HCT116 (cell line): ENCODE data around the gene SKA3. TPM values are rescaled to one million over a fixed set of nuclear protein-coding genes. Genes with fewer than 3 reads are reported as not detected.
"Not testable (repeated sequence)": the region's sequence is repeated elsewhere in the genome, so short reads cannot be mapped to it uniquely, and the experiment has no call there.

ENCODE experiments used
- ATAC-seq: fragments of 200-7000 bp; cut with Tn5 transposase; 2 replicates; pipeline ENCODE4 v1.9.1; 2020; ENCODE audit warnings: mild to moderate bottlenecking, moderate library complexity
- BruUV-seq: library from RNA; stranded (reverse); fragments of 400-500 nt; replicated peaks from 2 replicates; lab custom pipeline; 2021; lab: Mats Ljungman, UMichigan
- CTCF ChIA-PET: fragments of 300-600 bp; sonication (Branson Sonifier 250); formaldehyde crosslinking; loops from one replicate; lab custom pipeline; 2021; ENCODE audit warnings: antibody characterized with exemption; lab: Charles Lee
- POLR2A ChIA-PET: fragments of 300-600, 350-600 bp; sonication (Branson Sonifier 250); formaldehyde crosslinking; loops from one replicate; lab custom pipeline; 2021; ENCODE audit warnings: antibody characterized with exemption; lab: Charles Lee
- RAD21 ChIA-PET, 2 experiments: fragments of 300-600 bp; sonication (Branson Sonifier 250); formaldehyde crosslinking; loops; one replicate each; lab custom pipeline; 2023; ENCODE audit warnings: low total read pairs in 2 of 2; ENCODE audit not compliant: uncharacterized antibody in 2 of 2, unreplicated experiment in 2 of 2, low non-redundant PET in 1 of 2; lab: Charles Lee
- DNase-seq: peaks from one replicate; pipeline ENCODE4 v3.0.0-alpha.2; 2010; ENCODE audit warnings: low read depth, low spot score
- H2AFZ ChIP-seq: fragments of 200-600 bp; shearing (Covaris generic), sonication (generic); 2 replicates; pipeline ENCODE4 v1.6.1; 2017; ENCODE audit warnings: low read depth, mixed run types, mixed read lengths, antibody characterized with exemption, low read length; ENCODE audit not compliant: poor library complexity, severe bottlenecking
- H3K27ac ChIP-seq: 2 replicates; pipeline ENCODE4 v1.5.1; 2012; ENCODE audit warnings: low read depth, low read length
- H3K27me3 ChIP-seq: fragments of 200-600 bp; sonication (generic); 2 replicates; pipeline ENCODE4 v1.6.1; 2016; ENCODE audit warnings: mixed run types, low read length, mixed read lengths; ENCODE audit not compliant: insufficient read depth
- H3K36me3 ChIP-seq, 2 experiments: fragments of 200-500 bp in 1 of 2; fragments of 200-600 bp in 1 of 2; sonication (Bioruptor generic) in 1 of 2; sonication (generic) in 1 of 2; 2 replicates each; pipeline versions ENCODE4 v1.5.1 to v1.6.1; 2014 to 2016; ENCODE audit warnings: low read length in 2 of 2, inconsistent platforms in 1 of 2, mixed read lengths in 1 of 2, mixed run types in 1 of 2; ENCODE audit not compliant: insufficient read depth in 2 of 2, control insufficient read depth in 1 of 2
- H3K4me1 ChIP-seq, 2 experiments: fragments of 200-600 bp in 1 of 2; sonication (generic) in 1 of 2; 2 replicates each; pipeline versions ENCODE4 v1.5.1 to v1.6.1; 2012 to 2017; ENCODE audit warnings: low read length in 2 of 2, inconsistent platforms in 1 of 2, mild to moderate bottlenecking in 1 of 2, mixed read lengths in 1 of 2, mixed run types in 1 of 2, moderate library complexity in 1 of 2; ENCODE audit not compliant: insufficient read depth in 2 of 2, control insufficient read depth in 1 of 2
- H3K4me2 ChIP-seq: fragments of 200-600 bp; sonication (generic); 2 replicates; pipeline ENCODE4 v1.6.1; 2017; ENCODE audit warnings: mixed run types, low read length, mixed read lengths
- H3K4me3 ChIP-seq, 2 experiments: fragments of 200-600 bp in 1 of 2; sonication (generic) in 1 of 2; replicated peaks in 1 of 2; 2 replicates each; pipeline ENCODE4 v1.5.1; 2011 to 2016; ENCODE audit warnings: low read length in 2 of 2, control low read depth in 1 of 2, low read depth in 1 of 2, mild to moderate bottlenecking in 1 of 2, mixed read lengths in 1 of 2, mixed run types in 1 of 2
- H3K79me2 ChIP-seq: fragments of 200-600 bp; sonication (generic); 2 replicates; pipeline ENCODE4 v1.6.1; 2017; ENCODE audit warnings: mild to moderate bottlenecking, mixed run types, low read length, moderate library complexity, mixed read lengths; ENCODE audit not compliant: insufficient read depth
- H3K9ac ChIP-seq: fragments of 200-600 bp; sonication (generic); 2 replicates; pipeline ENCODE4 v1.6.1; 2016; ENCODE audit warnings: low read length, mixed read lengths
- H3K9me2 ChIP-seq: fragments of 200-600 bp; sonication (generic), shearing (Covaris generic); 2 replicates; pipeline ENCODE4 v1.6.1; 2017; ENCODE audit warnings: mixed run types, mild to moderate bottlenecking, moderate library complexity; ENCODE audit not compliant: insufficient read depth
- H3K9me3 ChIP-seq, 2 experiments: fragments of 200-500 bp in 1 of 2; fragments of 200-600 bp in 1 of 2; sonication (Bioruptor generic) in 1 of 2; sonication (generic) in 1 of 2; 2 replicates each; pipeline ENCODE4 v1.6.1; 2014 to 2017; ENCODE audit warnings: low read length in 2 of 2, mixed read lengths in 2 of 2, inconsistent platforms in 1 of 2, low read depth in 1 of 2, mild to moderate bottlenecking in 1 of 2, mixed run types in 1 of 2, moderate library complexity in 1 of 2; ENCODE audit not compliant: control insufficient read depth in 1 of 2, insufficient read depth in 1 of 2
- H4K20me1 ChIP-seq: fragments of 200-600 bp; sonication (generic), shearing (Covaris generic); 2 replicates; pipeline ENCODE4 v1.6.1; 2017; ENCODE audit warnings: mixed run types, mild to moderate bottlenecking, moderate library complexity; ENCODE audit not compliant: insufficient read depth
- CBX3 ChIP-seq: IDR thresholded peaks from 2 replicates; pipeline ENCODE4 v1.6.1; 2012; ENCODE audit warnings: low read depth
- ELF1 ChIP-seq: IDR thresholded peaks from 2 replicates; pipeline ENCODE4 v1.6.1; 2012; ENCODE audit warnings: low read depth, borderline replicate concordance
- EZH2phosphoT487 ChIP-seq: fragments of 200-600 bp; IDR thresholded peaks from 2 replicates; pipeline ENCODE4 v1.6.1; 2018; ENCODE audit warnings: antibody characterized with exemption, borderline replicate concordance
- FOSL1 ChIP-seq: IDR thresholded peaks from 2 replicates; pipeline ENCODE4 v1.6.1; 2012; ENCODE audit warnings: low read depth
- POLR2AphosphoS5 ChIP-seq: IDR thresholded peaks from 2 replicates; pipeline ENCODE4 v1.6.1; 2011; ENCODE audit warnings: mild to moderate bottlenecking, low read depth, low read length, moderate library complexity
- RAD21 ChIP-seq: IDR thresholded peaks from 2 replicates; pipeline ENCODE4 v1.6.1; 2012; ENCODE audit warnings: low read depth, mild to moderate bottlenecking
- REST ChIP-seq: IDR thresholded peaks from 2 replicates; pipeline ENCODE4 v1.6.1; 2012; ENCODE audit warnings: low read depth
- SIN3A ChIP-seq: IDR thresholded peaks from 2 replicates; pipeline ENCODE4 v1.6.1; 2012; ENCODE audit warnings: low read depth
- SP1 ChIP-seq: IDR thresholded peaks from 2 replicates; pipeline ENCODE4 v1.6.1; 2012; ENCODE audit warnings: low read depth
- SRF ChIP-seq: IDR thresholded peaks from 2 replicates; pipeline ENCODE4 v1.6.1; 2012; ENCODE audit warnings: low read depth
- YY1 ChIP-seq: IDR thresholded peaks from 2 replicates; pipeline ENCODE4 v1.6.1; 2011; ENCODE audit warnings: low read length, low read depth, moderate library complexity, mild to moderate bottlenecking; ENCODE audit not compliant: insufficient replicate concordance; ENCODE audit errors: extremely low read depth
- intact Hi-C: fragments of 100-400 bp; cut with micrococcal nuclease; formaldehyde crosslinking; loops from 2 replicates; pipeline ENCODE4 v1.10.0; 2022
- total RNA-seq: library from RNA; stranded (reverse); gene quantifications from one replicate; pipeline ENCODE4 v1.2.1, GENCODE V29; 2021; ENCODE audit not compliant: unreplicated experiment
- TF ChIP-seq, protein P1 (sequence below): IDR thresholded peaks from 2 replicates; pipeline ENCODE4 v1.6.1; 2012

SKA3 gene
- total RNA-seq, 1 experiment from 2014 or later: 43.3 TPM

- H3K4me2 ChIP-seq, H3K27ac ChIP-seq, POLR2A ChIA-PET, intact Hi-C loops, DNase-seq, H3K79me2 ChIP-seq, BruUV-seq, H3K27me3 ChIP-seq, H4K20me1 ChIP-seq, H3K9me2 ChIP-seq, H3K9ac ChIP-seq, H3K36me3 ChIP-seq, H3K4me3 ChIP-seq, H2AFZ ChIP-seq, ATAC-seq, H3K9me3 ChIP-seq, CTCF ChIA-PET, RAD21 ChIA-PET: not testable (repeated sequence)
- H3K4me1 ChIP-seq: peaks cover 7 to 24% of the 10 kb centered on the region in 2 experiments; a peak in 3 of 4 replicates
These were observed 40.5 kb downstream of the SKA3 start for GRCh38 chr13:21135833-21136232.

- DNase-seq (no peak), ATAC-seq (no peak)
- Histone ChIP-seq H3K4me1 (peaks cover 7 to 21% of the 10 kb centered on the region in 2 experiments; a peak in 3 of 4 replicates), H3K9me2 (no peaks in the 10 kb centered on the region), H2AFZ (no peak overlapping the region), H3K79me2 (no peaks in the 10 kb centered on the region), H3K4me2 (no peak overlapping the region), H3K36me3 (no peaks in the 10 kb centered on the region), H3K27ac (no peak overlapping the region), H3K27me3 (no peaks in the 10 kb centered on the region), H3K4me3 (no peak overlapping the region), H3K9me3 (no peaks in the 10 kb centered on the region), H3K9ac (no peak overlapping the region), H4K20me1 (no peaks in the 10 kb centered on the region)
- intact Hi-C loops: loop anchor here (1.0 kb wide), 1 partner anchor 191 kb away; no protein-coding TSS in a partner anchor
- POLR2A ChIA-PET: no interaction called here
- TF ChIP-seq, protein P1, sequence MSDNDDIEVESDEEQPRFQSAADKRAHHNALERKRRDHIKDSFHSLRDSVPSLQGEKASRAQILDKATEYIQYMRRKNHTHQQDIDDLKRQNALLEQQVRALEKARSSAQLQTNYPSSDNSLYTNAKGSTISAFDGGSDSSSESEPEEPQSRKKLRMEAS: no peak
- TF ChIP-seq EZH2phosphoT487: no peak
- TF ChIP-seq RAD21: no peak
- TF ChIP-seq SIN3A: no peak
- TF ChIP-seq CBX3: no peak
- TF ChIP-seq REST: no peak
- TF ChIP-seq POLR2AphosphoS5: no peak
- no peak for TF ChIP-seq FOSL1
- TF ChIP-seq ELF1: no peak
- no peak for TF ChIP-seq YY1
- no peak for TF ChIP-seq SP1
- no peak for TF ChIP-seq SRF
- CTCF ChIA-PET: interaction anchor here (0.8 kb wide), 1 partner anchor 191 kb away, joined by 3 read pairs; no protein-coding TSS in a partner anchor
- RAD21 ChIA-PET: no interaction called here
- no TSS peak for BruUV-seq
These were observed 41.9 kb downstream of the SKA3 start for GRCh38 chr13:21134475-21134874.
